Erythroblast (primary cell): ENCODE measurements around the gene GATA3.

Experiments
- GATA1 ChIP-seq: IDR thresholded peaks from 2 replicates; pipeline ENCODE4 v1.6.1; 2011; ENCODE audit warnings: low read depth, mild to moderate bottlenecking, control low read depth, low read length, moderate library complexity
- POLR2A ChIP-seq: IDR thresholded peaks from 2 replicates; pipeline ENCODE4 v1.6.1; 2011; ENCODE audit warnings: mild to moderate bottlenecking, low read length

DNA sequence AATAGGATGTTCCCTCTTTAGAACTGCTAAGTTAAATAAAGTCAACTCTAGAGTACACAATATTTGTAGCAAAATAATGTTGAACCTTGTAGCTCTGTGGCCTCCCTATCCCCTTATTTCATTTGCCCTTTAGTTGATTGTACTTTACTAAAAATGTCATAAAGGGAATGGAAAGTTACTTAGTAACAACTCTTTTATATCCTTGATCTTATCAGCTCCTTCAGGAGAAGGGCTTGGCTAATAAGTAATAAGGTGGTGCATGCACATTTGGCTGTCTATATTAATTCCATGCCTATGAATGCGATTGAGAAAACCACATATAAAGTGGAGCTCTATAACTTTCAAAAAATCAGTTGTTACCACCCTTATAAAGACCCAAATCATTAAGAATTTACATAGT is 41.5 kb upstream of the GATA3 start:
- TF ChIP-seq POLR2A (no peak), GATA1 (no peak)
